HepG2 (cell line): ENCODE data around the gene GJB4. TPM values are rescaled to one million over a fixed set of nuclear protein-coding genes. Genes with fewer than 3 reads are reported as not detected.
"Not testable (repeated sequence)": the region's sequence is repeated elsewhere in the genome, so short reads cannot be mapped to it uniquely, and the experiment has no call there.

Source experiments
- ATAC-seq: fragments of 200-7000 bp; cut with Tn5 transposase; 3 replicates; pipeline ENCODE4 v1.9.1; 2020; ENCODE audit warnings: mild to moderate bottlenecking, moderate library complexity
- BruUV-seq: library from RNA; stranded (reverse); fragments of 400-500 nt; replicated peaks from 2 replicates; lab custom pipeline; 2021; lab: Mats Ljungman, UMichigan
- CTCF ChIA-PET: fragments of 300-600 bp; formaldehyde crosslinking; extraction: SDS; loops from one replicate; lab custom pipeline; 2021; ENCODE audit warnings: low total read pairs, inconsistent platforms, low intra/inter-chr PET ratio; lab: Yijun Ruan, JAX
- POLR2A ChIA-PET: fragments of 350-600 bp; sonication (Branson Sonifier 250); formaldehyde crosslinking; loops from one replicate; lab custom pipeline; 2020; ENCODE audit warnings: antibody characterized with exemption, inconsistent platforms; lab: Yijun Ruan, JAX
- DNase-seq: peaks from one replicate; pipeline ENCODE4 v3.0.0-alpha.2; 2015; ENCODE audit warnings: low spot score
- FAIRE-seq: peaks from 3 replicates; lab custom pipeline; 2011; peaks lifted over from hg19 to GRCh38; lab: Jason Lieb, UNC
- H2AFZ ChIP-seq: one replicate; pipeline ENCODE4 v1.6.1; 2011; ENCODE audit warnings: low read length, inconsistent platforms
- H3K27ac ChIP-seq: fragments of 300-600 bp; 3 replicates; pipeline ENCODE4 v1.8.0; 2011; ENCODE audit warnings: mixed run types, mild to moderate bottlenecking, mixed read lengths, low read length, inconsistent platforms; ENCODE audit not compliant: insufficient read depth; ENCODE audit errors: extremely low read length
- H3K27me3 ChIP-seq, 2 experiments: fragments of 200-600 bp in 1 of 2; 2 replicates in 1 of 2; 3 replicates in 1 of 2; pipeline versions ENCODE4 v1.6.0 to v1.8.0; 2011; ENCODE audit warnings: low read length in 2 of 2, mild to moderate bottlenecking in 2 of 2, moderate library complexity in 2 of 2, inconsistent platforms in 1 of 2; ENCODE audit not compliant: insufficient read depth in 2 of 2, control insufficient read depth in 1 of 2
- H3K36me3 ChIP-seq, 2 experiments: fragments of 200-600 bp in 1 of 2; replicated peaks in 1 of 2; 2 replicates in 1 of 2; 3 replicates in 1 of 2; pipeline versions ENCODE4 v1.5.1 to v1.8.0; 2011; ENCODE audit warnings: low read length in 2 of 2, inconsistent platforms in 1 of 2; ENCODE audit not compliant: insufficient read depth in 2 of 2, control insufficient read depth in 1 of 2
- H3K4me1 ChIP-seq: 2 replicates; pipeline ENCODE4 v1.5.1; 2012; ENCODE audit warnings: low read length, inconsistent platforms; ENCODE audit not compliant: insufficient read depth
- H3K4me2 ChIP-seq: 2 replicates; pipeline ENCODE4 v1.6.0; 2011; ENCODE audit warnings: low read depth, low read length, inconsistent platforms
- H3K4me3 ChIP-seq, 3 experiments: fragments of 200-600 bp in 1 of 3; sonication (generic), shearing (Covaris generic) in 1 of 3; replicated peaks in 1 of 3; 2 replicates each; pipeline ENCODE4 v1.5.1; 2011 to 2016; ENCODE audit warnings: low read length in 3 of 3, inconsistent platforms in 2 of 3, low read depth in 2 of 3, mild to moderate bottlenecking in 2 of 3, control low read depth in 1 of 3, mixed read lengths in 1 of 3; ENCODE audit not compliant: insufficient read depth in 1 of 3
- H3K79me2 ChIP-seq: one replicate; pipeline ENCODE4 v1.6.1; 2011; ENCODE audit warnings: low read length, inconsistent platforms; ENCODE audit not compliant: insufficient read depth
- H3K9ac ChIP-seq: 2 replicates; pipeline ENCODE4 v1.6.0; 2011; ENCODE audit warnings: mild to moderate bottlenecking, low read depth, low read length, inconsistent platforms; ENCODE audit not compliant: insufficient read depth
- H3K9me3 ChIP-seq: 2 replicates; pipeline ENCODE4 v1.5.1; 2012; ENCODE audit warnings: mild to moderate bottlenecking, low read length
- H4K20me1 ChIP-seq: 2 replicates; pipeline ENCODE4 v1.6.0; 2011; ENCODE audit warnings: inconsistent platforms, mild to moderate bottlenecking, low read length, moderate library complexity; ENCODE audit not compliant: insufficient read depth
- MAFF ChIP-seq: IDR thresholded peaks from 2 replicates; pipeline ENCODE4 v1.6.1; 2011; ENCODE audit warnings: low read depth, low read length, improper control_type of control experiment
- NCOR1 ChIP-seq: fragments of 200-600 bp; sonication (generic); IDR thresholded peaks from 2 replicates; pipeline ENCODE4 v1.7.0; 2017; ENCODE audit warnings: antibody characterized with exemption, low read length, borderline replicate concordance
- NR2C2 ChIP-seq: sonication (generic); formaldehyde crosslinking; IDR thresholded peaks from 2 replicates; pipeline ENCODE4 v1.4.0; 2020; ENCODE audit warnings: missing genetic modification reagents, mild to moderate bottlenecking, moderate library complexity, borderline replicate concordance
- NR2F6 ChIP-seq, 2 experiments: IDR thresholded peaks; 2 replicates each; pipeline ENCODE4 v1.6.1; 2016; ENCODE audit warnings: antibody characterized with exemption in 1 of 2, mild to moderate bottlenecking in 1 of 2
- SRSF1 ChIP-seq: fragments of 200-400 bp; formaldehyde crosslinking; optimal IDR thresholded peaks from 2 replicates; pipeline ENCODE3; 2017; ENCODE audit warnings: mild to moderate bottlenecking, low read depth, low read length, moderate library complexity
- WIZ ChIP-seq: sonication (generic); formaldehyde crosslinking; IDR thresholded peaks from 2 replicates; pipeline ENCODE4 v1.5.1; 2020; ENCODE audit warnings: mild to moderate bottlenecking, missing genetic modification reagents
- ZNF556 ChIP-seq: sonication (generic); formaldehyde crosslinking; IDR thresholded peaks from 2 replicates; pipeline ENCODE4 v1.4.0; 2020; ENCODE audit warnings: mild to moderate bottlenecking, missing genetic modification reagents, borderline replicate concordance
- ZNF619 ChIP-seq: sonication (generic); formaldehyde crosslinking; IDR thresholded peaks from 2 replicates; pipeline ENCODE4 v1.4.0; 2020; ENCODE audit warnings: mild to moderate bottlenecking, missing genetic modification reagents
- ZNF792 ChIP-seq: IDR thresholded peaks from 2 replicates; pipeline ENCODE4 v1.6.1; 2016
- ZSCAN9 ChIP-seq: IDR thresholded peaks from 2 replicates; pipeline ENCODE4 v1.6.1; 2016; ENCODE audit warnings: borderline replicate concordance
- whole genome bisulfite sequencing: methylation state at CpG from one replicate; pipeline ENCODE4 v1.1.6; 2017; ENCODE audit warnings: low lambda C conversion rate; 5-methylcytosine and 5-hydroxymethylcytosine counted together
- in situ Hi-C: cut with HindIII; loops from 2 replicates; pipeline ENCODE4 v1.10.0; 2017; ENCODE audit warnings: low pct_unique_long_range_greater_than_20kb; ENCODE audit not compliant: extremely low pct_ligation_motif_present
- intact Hi-C: fragments of 100-400 bp; cut with micrococcal nuclease; formaldehyde crosslinking; loops from one replicate; pipeline ENCODE4 v1.10.0; 2022; ENCODE audit not compliant: unreplicated experiment
- polyA plus RNA-seq, 8 experiments: library from polyadenylated mRNA; depleted of rRNA in 3 of 8; stranded (reverse) in 7 of 8; unstranded in 1 of 8; fragments of >200 nt; fragmentation: Illumina TruSeq in 4 of 8; extraction: Trizol in 4 of 8; gene quantifications; 2 replicates each; pipeline versions ENCODE4 v1.2.1 to v1.2.3, GENCODE V29; 2011 to 2016; ENCODE audit warnings: low read depth in 4 of 8, missing spikeins in 1 of 8, mixed read lengths in 1 of 8; ENCODE audit not compliant: insufficient read depth in 1 of 8
- total RNA-seq, 5 experiments: library from RNA; depleted of rRNA; stranded (reverse); fragments of >200 nt; fragmentation: Illumina TruSeq; extraction: Trizol; gene quantifications; 2 replicates each; pipeline ENCODE4 v1.2.3, GENCODE V29; 2016; ENCODE audit warnings: low read depth in 1 of 5
- TF ChIP-seq, protein P1 (sequence below): sonication (generic); formaldehyde crosslinking; IDR thresholded peaks from 2 replicates; pipeline ENCODE4 v1.5.0; 2020; ENCODE audit warnings: missing genetic modification reagents
- TF ChIP-seq, protein P2 (sequence below): sonication (generic); formaldehyde crosslinking; IDR thresholded peaks from 2 replicates; pipeline ENCODE4 v1.8.0; 2022; ENCODE audit warnings: mild to moderate bottlenecking, missing genetic modification reagents, moderate library complexity
- TF ChIP-seq, protein P3 (sequence below): sonication (generic); formaldehyde crosslinking; IDR thresholded peaks from 2 replicates; pipeline ENCODE4 v1.8.1; 2023; ENCODE audit warnings: mild to moderate bottlenecking, inconsistent platforms, moderate library complexity, missing genetic modification reagents, borderline replicate concordance

GJB4 gene
- total and polyA plus RNA-seq, 2 of the 13 experiments (the other 11 are each of a cell fraction or from before 2014, with no cell fraction given), result not detected

DNA sequence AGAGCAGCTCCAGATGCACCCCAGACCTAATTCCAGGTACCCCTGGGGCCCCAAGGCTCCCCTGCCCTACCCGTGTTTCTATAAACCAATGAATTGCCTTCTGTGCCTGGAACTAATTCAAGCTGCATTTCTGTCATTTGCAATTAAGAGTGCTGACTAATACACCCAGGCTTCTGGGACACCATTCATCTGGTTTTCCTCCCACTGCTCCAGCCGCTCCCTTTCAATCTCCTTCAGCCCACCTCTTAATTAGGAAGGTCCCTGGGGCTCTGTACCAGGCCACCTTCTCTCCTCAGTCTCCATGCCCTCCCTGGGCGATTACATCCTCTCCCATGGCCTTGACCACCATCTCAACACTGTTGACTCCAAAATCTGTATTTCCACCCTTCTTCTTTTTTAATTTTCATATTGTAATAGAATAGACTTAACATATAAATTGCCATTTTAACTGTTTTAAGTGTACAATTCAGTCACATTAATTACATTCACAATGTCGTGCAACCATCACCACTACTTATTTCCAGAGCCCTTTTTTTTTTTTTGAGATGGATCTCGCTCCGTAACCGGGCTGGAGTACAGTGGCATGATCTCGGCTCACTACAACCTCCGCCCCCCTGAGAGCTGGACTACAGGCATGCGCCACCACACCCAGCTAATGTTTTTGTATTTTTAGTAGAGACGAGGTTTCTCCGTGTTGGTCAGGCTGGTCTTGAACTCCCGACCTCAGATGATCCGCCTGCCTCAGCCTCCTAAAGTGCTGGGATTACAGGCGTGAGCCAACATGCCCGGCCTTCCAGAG, 12.2 kb downstream of the GJB4 start (continued):
- TF ChIP-seq, protein P1, sequence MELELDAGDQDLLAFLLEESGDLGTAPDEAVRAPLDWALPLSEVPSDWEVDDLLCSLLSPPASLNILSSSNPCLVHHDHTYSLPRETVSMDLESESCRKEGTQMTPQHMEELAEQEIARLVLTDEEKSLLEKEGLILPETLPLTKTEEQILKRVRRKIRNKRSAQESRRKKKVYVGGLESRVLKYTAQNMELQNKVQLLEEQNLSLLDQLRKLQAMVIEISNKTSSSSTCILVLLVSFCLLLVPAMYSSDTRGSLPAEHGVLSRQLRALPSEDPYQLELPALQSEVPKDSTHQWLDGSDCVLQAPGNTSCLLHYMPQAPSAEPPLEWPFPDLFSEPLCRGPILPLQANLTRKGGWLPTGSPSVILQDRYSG (CRISPR knock-in tag), result no peak
- TF ChIP-seq NCOR1 (no peak), WIZ (CRISPR knock-in tag) (no peak), MAFF (no peak)
- TF ChIP-seq, all 625 proteins: peak for 0

DNA sequence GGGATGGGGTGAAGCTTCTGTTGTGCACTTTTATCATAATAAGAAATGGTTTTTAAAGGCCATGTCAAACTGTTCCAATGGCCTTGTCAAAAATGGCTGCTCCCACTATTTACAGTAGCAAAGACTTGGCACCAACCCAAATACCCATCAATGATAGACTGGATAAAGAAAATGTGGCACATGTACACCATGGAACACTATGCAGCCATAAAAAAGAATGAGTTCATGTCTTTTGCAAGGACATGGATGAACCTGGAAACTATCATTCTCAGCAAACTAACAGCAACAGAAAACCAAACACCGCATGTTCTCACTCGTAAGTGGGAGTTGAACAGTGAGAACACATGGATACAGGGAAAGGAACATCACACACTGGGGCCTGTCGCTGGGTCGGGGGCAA, 13.6 kb downstream of the GJB4 start:
- H3K4me1 ChIP-seq, H3K27ac ChIP-seq, H3K4me2 ChIP-seq, ATAC-seq, in situ Hi-C loops, H3K79me2 ChIP-seq, FAIRE-seq, CTCF ChIA-PET, H4K20me1 ChIP-seq, H3K4me3 ChIP-seq, H3K36me3 ChIP-seq, H3K9me3 ChIP-seq, H3K9ac ChIP-seq, H2AFZ ChIP-seq, BruUV-seq, POLR2A ChIA-PET, intact Hi-C loops, DNase-seq: not testable (repeated sequence)
- H3K27me3 ChIP-seq, result peaks cover 0 to 23% of the 10 kb centered on the region in 2 experiments; a peak in 3 of 5 replicates
- WGBS, result 31% methylated on average over 4 of the region's 4 CpGs

DNA sequence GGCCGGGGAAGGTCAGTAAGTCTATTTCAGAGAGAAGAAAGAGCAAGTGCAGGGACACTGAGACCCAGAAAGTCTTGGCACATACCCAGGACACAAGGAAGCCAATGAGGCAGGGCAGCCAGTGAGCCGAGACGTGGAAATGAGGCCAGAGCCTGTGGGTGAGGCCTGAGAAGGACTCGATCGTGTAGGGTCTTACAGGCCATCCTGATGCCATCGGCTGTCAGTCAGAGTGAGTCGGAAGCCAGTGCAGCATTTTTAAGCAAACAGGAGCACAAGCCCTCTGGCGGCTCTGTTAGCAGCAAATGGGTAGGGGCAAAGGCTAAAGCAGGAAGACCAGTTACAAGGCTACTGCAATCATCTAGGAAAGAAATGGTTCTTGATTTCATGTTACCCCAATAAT, 15.4 kb downstream of the GJB4 start:
- Histone ChIP-seq H3K4me2 (no peak overlapping the region), H3K9ac (no peak overlapping the region), H3K27ac (no peak overlapping the region), H3K9me3 (no peaks in the 10 kb centered on the region), H3K4me1 (no peaks in the 10 kb centered on the region), H2AFZ (no peak overlapping the region), H4K20me1 (no peaks in the 10 kb centered on the region), H3K27me3 (peaks cover 4 to 27% of the 10 kb centered on the region in 2 experiments; a peak in 4 of 5 replicates), H3K79me2 (no peaks in the 10 kb centered on the region), H3K36me3 (no peaks in the 10 kb centered on the region), H3K4me3 (no peak overlapping the region)
- FAIRE-seq, result no peak
- no peak for DNase-seq
- no TSS peak for BruUV-seq
- intact Hi-C loops, result no loop called here
- 2% methylated on average over 6 of the region's 8 CpGs for WGBS
- ChIA-PET POLR2A (no interaction called here), CTCF (no interaction called here)
- in situ Hi-C loops, result no loop called here
- ATAC-seq, result no peak; the same call in 2 of the 3 replicates
- TF ChIP-seq NR2F6 (IDR thresholded peaks at IDR 0.05), result no peak
- no peak for TF ChIP-seq NR2F6 (CRISPR knock-in tag; IDR thresholded peaks at IDR 0.05)
- no peak for TF ChIP-seq ZNF792 (CRISPR knock-in tag)
- TF ChIP-seq NR2C2 (CRISPR knock-in tag), result no peak
- TF ChIP-seq ZNF556 (CRISPR knock-in tag), result no peak
- TF ChIP-seq, protein P2, sequence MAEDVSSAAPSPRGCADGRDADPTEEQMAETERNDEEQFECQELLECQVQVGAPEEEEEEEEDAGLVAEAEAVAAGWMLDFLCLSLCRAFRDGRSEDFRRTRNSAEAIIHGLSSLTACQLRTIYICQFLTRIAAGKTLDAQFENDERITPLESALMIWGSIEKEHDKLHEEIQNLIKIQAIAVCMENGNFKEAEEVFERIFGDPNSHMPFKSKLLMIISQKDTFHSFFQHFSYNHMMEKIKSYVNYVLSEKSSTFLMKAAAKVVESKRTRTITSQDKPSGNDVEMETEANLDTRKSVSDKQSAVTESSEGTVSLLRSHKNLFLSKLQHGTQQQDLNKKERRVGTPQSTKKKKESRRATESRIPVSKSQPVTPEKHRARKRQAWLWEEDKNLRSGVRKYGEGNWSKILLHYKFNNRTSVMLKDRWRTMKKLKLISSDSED (CRISPR knock-in tag), result no peak
- TF ChIP-seq SRSF1, result no peak
- TF ChIP-seq ZSCAN9 (CRISPR knock-in tag), result no peak
- TF ChIP-seq, protein P3, sequence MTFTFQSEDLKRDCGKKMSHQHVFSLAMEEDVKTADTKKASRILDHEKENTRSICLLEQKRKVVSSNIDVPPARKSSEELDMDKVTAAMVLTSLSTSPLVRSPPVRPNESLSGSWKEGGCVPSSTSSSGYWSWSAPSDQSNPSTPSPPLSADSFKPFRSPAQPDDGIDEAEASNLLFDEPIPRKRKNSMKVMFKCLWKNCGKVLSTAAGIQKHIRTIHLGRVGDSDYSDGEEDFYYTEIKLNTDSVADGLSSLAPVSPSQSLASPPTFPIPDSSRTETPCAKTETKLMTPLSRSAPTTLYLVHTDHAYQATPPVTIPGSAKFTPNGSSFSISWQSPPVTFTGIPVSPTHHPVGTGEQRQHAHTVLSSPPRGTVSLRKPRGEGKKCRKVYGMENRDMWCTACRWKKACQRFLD (CRISPR knock-in tag), result no peak
- TF ChIP-seq ZNF619 (CRISPR knock-in tag), result no peak
